ENCODE measurements around the gene HYCC2.

Gene HYCC2

DNA sequence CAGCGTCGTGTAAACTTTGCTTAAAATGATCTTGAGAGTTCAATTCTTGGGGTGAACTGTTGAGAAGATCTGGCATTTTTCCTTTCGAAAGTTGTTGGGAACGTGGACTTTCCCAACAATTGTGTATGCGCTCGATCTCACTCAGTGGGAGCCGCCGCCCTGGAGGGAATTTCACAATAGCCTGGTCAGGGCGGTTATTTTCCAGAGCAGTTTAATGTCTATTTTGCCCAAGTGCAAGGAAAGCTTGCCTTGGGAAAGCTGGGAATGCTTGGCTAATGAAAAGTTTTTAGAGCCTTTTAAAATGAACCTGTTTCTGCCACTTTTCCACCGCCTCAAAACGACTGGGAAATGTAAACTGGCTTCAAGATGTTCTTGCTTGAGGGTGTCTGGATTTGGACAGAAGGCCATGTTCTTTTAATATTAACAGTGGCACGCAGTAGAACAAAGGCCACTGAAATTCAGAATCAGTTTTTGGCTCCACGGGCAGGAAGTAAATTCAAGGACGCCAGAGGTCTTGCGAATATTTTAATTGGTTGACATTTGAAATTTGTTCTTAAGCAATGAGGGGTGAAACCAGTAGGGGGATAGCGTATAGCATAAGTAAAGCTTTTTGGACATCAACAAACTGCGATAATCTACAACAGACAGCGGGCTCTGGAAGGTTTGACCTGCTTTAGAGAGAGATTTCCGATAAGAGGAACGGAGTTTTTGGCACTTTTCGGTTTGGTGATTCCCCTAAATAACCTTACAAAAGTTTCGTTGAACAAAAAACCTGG lies 45.7 kb upstream of the HYCC2 start:
- H3K27ac ChIP-seq (ENCODE audit: poor library complexity, severe bottlenecking), result peak overlapping the region; percentile 96
- ATAC-seq (ENCODE audit: low read depth), result peak; percentile 11
- no peak for DNase-seq (ENCODE audit: low spot score)
- H3K27me3 ChIP-seq (ENCODE audit: insufficient read depth, poor library complexity, severe bottlenecking), result no peaks in the 10 kb centered on the region
- H3K9me3 ChIP-seq (ENCODE audit: severe bottlenecking), result no peaks in the 10 kb centered on the region
- peaks cover 12% of the 10 kb centered on the region for H3K4me1 ChIP-seq (ENCODE audit: insufficient read depth, poor library complexity, severe bottlenecking)
- TF ChIP-seq, protein P1, sequence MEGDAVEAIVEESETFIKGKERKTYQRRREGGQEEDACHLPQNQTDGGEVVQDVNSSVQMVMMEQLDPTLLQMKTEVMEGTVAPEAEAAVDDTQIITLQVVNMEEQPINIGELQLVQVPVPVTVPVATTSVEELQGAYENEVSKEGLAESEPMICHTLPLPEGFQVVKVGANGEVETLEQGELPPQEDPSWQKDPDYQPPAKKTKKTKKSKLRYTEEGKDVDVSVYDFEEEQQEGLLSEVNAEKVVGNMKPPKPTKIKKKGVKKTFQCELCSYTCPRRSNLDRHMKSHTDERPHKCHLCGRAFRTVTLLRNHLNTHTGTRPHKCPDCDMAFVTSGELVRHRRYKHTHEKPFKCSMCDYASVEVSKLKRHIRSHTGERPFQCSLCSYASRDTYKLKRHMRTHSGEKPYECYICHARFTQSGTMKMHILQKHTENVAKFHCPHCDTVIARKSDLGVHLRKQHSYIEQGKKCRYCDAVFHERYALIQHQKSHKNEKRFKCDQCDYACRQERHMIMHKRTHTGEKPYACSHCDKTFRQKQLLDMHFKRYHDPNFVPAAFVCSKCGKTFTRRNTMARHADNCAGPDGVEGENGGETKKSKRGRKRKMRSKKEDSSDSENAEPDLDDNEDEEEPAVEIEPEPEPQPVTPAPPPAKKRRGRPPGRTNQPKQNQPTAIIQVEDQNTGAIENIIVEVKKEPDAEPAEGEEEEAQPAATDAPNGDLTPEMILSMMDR (IDR thresholded peaks at IDR 0.05; ENCODE audit: poor library complexity, severe bottlenecking), result no peak
- peak overlapping the region; percentile 54 for H3K4me3 ChIP-seq (ENCODE audit: severe bottlenecking)
- H3K36me3 ChIP-seq (ENCODE audit: low read depth), result no peaks in the 10 kb centered on the region

DNA sequence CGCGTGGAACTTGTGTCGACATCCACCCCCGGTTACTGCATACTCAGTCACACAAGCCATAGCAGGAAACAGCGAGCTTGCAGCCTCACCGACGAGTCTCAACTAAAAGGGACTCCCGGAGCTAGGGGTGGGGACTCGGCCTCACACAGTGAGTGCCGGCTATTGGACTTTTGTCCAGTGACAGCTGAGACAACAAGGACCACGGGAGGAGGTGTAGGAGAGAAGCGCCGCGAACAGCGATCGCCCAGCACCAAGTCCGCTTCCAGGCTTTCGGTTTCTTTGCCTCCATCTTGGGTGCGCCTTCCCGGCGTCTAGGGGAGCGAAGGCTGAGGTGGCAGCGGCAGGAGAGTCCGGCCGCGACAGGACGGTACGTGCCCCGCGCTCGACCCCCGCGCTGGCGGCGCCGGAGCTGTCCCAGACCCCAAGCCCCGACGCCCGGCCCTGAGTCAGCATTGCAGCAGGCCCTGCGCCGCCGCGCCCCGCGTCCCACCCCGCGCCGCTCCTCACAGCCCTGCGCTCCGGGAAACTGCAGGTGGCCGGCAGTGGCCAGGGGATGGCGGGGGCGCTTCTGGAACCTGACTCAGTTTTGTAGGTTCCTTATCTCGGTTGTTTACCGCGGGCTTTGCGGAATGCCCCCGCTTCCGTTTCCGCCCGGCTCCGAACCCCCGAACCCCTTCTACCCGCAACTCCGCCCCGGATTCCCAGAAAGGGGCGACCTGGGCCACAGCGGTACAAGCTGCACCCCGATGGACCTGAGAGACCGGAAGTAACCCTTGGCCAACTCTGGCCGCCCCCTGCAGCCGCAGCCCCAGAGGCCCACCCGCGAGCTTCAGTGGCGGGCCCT lies 44.9 kb upstream of the HYCC2 start, which contains the start of gene CFLAR:
TSS of gene CFLAR (plus strand) at position 50 of the 844 bp plus-strand sequence. CDS start 13,702 bp downstream, outside the sequence.
- Histone ChIP-seq H3K36me3 (ENCODE audit: low read depth) (no peaks in the 10 kb centered on the region), H3K4me1 (ENCODE audit: insufficient read depth, poor library complexity, severe bottlenecking) (peaks cover 12% of the 10 kb centered on the region), H3K27me3 (ENCODE audit: insufficient read depth, poor library complexity, severe bottlenecking) (no peaks in the 10 kb centered on the region), H3K9me3 (ENCODE audit: severe bottlenecking) (no peaks in the 10 kb centered on the region), H3K4me3 (ENCODE audit: severe bottlenecking) (peak within 1 kb of the TSS; percentile 54), H3K27ac (ENCODE audit: poor library complexity, severe bottlenecking) (peak within 1 kb of the TSS; percentile 96)
- TF ChIP-seq, protein P1 (IDR thresholded peaks at IDR 0.05; ENCODE audit: poor library complexity, severe bottlenecking), result no peak
- ATAC-seq (ENCODE audit: low read depth), result peak; percentile 49
- DNase-seq (ENCODE audit: low spot score), result peak; percentile 62

DNA sequence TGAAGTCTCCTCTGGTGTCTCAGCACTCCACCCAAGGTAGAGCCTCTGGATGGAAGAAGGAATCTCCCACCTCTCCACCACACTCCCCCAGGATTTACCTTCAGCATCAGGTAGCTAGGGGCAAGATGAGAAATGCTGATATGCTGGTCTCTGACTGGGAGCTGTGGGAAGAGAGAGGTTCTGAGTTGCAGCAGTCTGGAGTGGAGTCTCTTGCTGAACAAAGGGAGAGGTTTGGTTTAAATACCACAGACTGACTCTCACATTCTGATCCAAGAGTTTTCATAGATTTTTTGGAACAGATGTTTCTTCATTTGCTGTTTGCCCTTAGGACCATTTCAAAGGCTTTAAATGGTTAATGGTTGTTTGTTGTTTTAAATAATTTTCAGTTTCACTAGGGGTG lies 43.4 kb upstream of the HYCC2 start:
- peaks cover 12% of the 10 kb centered on the region for H3K4me1 ChIP-seq (ENCODE audit: insufficient read depth, poor library complexity, severe bottlenecking)
- H3K36me3 ChIP-seq (ENCODE audit: low read depth), result no peaks in the 10 kb centered on the region
- DNase-seq (ENCODE audit: low spot score), result no peak
- no peaks in the 10 kb centered on the region for H3K27me3 ChIP-seq (ENCODE audit: insufficient read depth, poor library complexity, severe bottlenecking)
- TF ChIP-seq, protein P1 (IDR thresholded peaks at IDR 0.05; ENCODE audit: poor library complexity, severe bottlenecking), result no peak
- H3K27ac ChIP-seq (ENCODE audit: poor library complexity, severe bottlenecking), result peak overlapping the region; percentile 96
- H3K9me3 ChIP-seq (ENCODE audit: severe bottlenecking), result no peaks in the 10 kb centered on the region
- H3K4me3 ChIP-seq (ENCODE audit: severe bottlenecking), result no peak overlapping the region
- no peak for ATAC-seq (ENCODE audit: low read depth)

DNA sequence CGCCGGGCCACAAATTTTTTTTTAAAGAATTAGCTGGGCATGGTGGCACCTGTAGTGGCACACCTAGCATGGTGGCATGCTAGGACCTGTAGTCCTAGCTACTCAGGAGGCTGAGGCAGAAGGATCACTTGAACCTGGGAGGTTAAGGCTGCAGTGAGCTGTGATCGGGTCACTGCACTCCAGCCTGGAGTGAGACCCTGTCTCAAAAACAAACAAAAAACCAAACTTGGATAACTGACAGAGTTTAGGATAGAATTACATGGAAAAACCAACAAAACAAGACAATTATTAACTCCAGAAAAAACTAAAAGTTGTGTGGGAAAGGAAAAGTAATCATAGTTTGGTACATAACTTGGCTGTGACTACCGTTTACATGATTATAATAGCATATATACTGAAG lies 42.9 kb upstream of the HYCC2 start:
- ATAC-seq (ENCODE audit: low read depth), result no peak
- H3K27ac ChIP-seq (ENCODE audit: poor library complexity, severe bottlenecking), result no peak overlapping the region
- no peaks in the 10 kb centered on the region for H3K9me3 ChIP-seq (ENCODE audit: severe bottlenecking)
- TF ChIP-seq, protein P1 (IDR thresholded peaks at IDR 0.05; ENCODE audit: poor library complexity, severe bottlenecking), result no peak
- no peaks in the 10 kb centered on the region for H3K27me3 ChIP-seq (ENCODE audit: insufficient read depth, poor library complexity, severe bottlenecking)
- DNase-seq (ENCODE audit: low spot score), result no peak
- no peak overlapping the region for H3K4me3 ChIP-seq (ENCODE audit: severe bottlenecking)
- H3K4me1 ChIP-seq (ENCODE audit: insufficient read depth, poor library complexity, severe bottlenecking), result peaks cover 9% of the 10 kb centered on the region
- H3K36me3 ChIP-seq (ENCODE audit: low read depth), result no peaks in the 10 kb centered on the region
